Measurements from ENCODE around the gene CRACDL.

CRACDL gene

GRCh38 chr2:98750593-98751282 lies 185.3 kb downstream of the CRACDL start:
- no peak for DNase-seq (ENCODE audit: low read depth)

- no peak for DNase-seq (ENCODE audit: low read depth)
These were observed 187.0 kb downstream of the CRACDL start for GRCh38 chr2:98749066-98749450.

- DNase-seq (ENCODE audit: low read depth): no peak
These were observed 187.5 kb downstream of the CRACDL start for GRCh38 chr2:98748292-98749065.

GRCh38 chr2:98747888-98748287 lies 188.1 kb downstream of the CRACDL start:
- no peak for DNase-seq (ENCODE audit: low read depth)

- DNase-seq (ENCODE audit: low read depth): no peak
These were observed 189.6 kb downstream of the CRACDL start for GRCh38 chr2:98746426-98746825.

GRCh38 chr2:98744595-98744994 lies 191.4 kb downstream of the CRACDL start:
- no peak for DNase-seq (ENCODE audit: low read depth)
